Panc1 (cell line): ENCODE measurements around the gene RBM4. TPM values are rescaled to one million over a fixed set of nuclear protein-coding genes. Genes with fewer than 3 reads are reported as not detected.
"Not testable (repeated sequence)": the region's sequence is repeated elsewhere in the genome, so short reads cannot be mapped to it uniquely, and the experiment has no call there.

Source experiments
- ATAC-seq: fragments of 200-7000 bp; cut with Tn5 transposase; 2 replicates; pipeline ENCODE4 v1.9.1; 2020; ENCODE audit warnings: mild to moderate bottlenecking, moderate library complexity
- Bru-seq: library from RNA; stranded (reverse); fragments of 400-500 nt; gene quantifications from one replicate; lab custom pipeline; 2021; lab: Mats Ljungman, UMichigan
- BruChase-seq, 2 experiments: library from RNA; stranded (reverse); fragments of 400-500 nt; gene quantifications; one replicate each; lab custom pipeline; 2021; lab: Mats Ljungman, UMichigan
- BruUV-seq: library from RNA; stranded (reverse); fragments of 400-500 nt; replicated peaks from 2 replicates; lab custom pipeline; 2021; lab: Mats Ljungman, UMichigan
- CTCF ChIA-PET: fragments of 300-600 bp; sonication (Branson Sonifier 250); formaldehyde crosslinking; loops from one replicate; lab custom pipeline; 2022; ENCODE audit warnings: antibody characterized with exemption; lab: Charles Lee
- POLR2A ChIA-PET: fragments of 300-600 bp; sonication (Branson Sonifier 250); formaldehyde crosslinking; loops from one replicate; lab custom pipeline; 2022; ENCODE audit warnings: antibody characterized with exemption; lab: Charles Lee
- DNase-seq: peaks from one replicate; pipeline ENCODE4 v3.0.0-alpha.2; 2010; ENCODE audit warnings: low read depth, low spot score
- H3K27ac ChIP-seq: 2 replicates; pipeline ENCODE4 v1.5.1; 2011; ENCODE audit warnings: mild to moderate bottlenecking, low read length, inconsistent platforms
- H3K27me3 ChIP-seq: fragments of 200-500 bp; sonication (Bioruptor generic); 2 replicates; pipeline ENCODE4 v1.6.0; 2014; ENCODE audit warnings: low read length, inconsistent platforms; ENCODE audit not compliant: control insufficient read depth, insufficient read depth
- H3K36me3 ChIP-seq: fragments of 200-500 bp; sonication (Bioruptor generic); 2 replicates; pipeline ENCODE4 v1.5.1; 2014; ENCODE audit warnings: inconsistent platforms, mild to moderate bottlenecking, low read length, moderate library complexity; ENCODE audit not compliant: control insufficient read depth, insufficient read depth
- H3K4me1 ChIP-seq: 2 replicates; pipeline ENCODE4 v1.5.1; 2011; ENCODE audit warnings: inconsistent platforms, mild to moderate bottlenecking, low read length, moderate library complexity; ENCODE audit not compliant: control insufficient read depth, insufficient read depth
- H3K4me3 ChIP-seq, 2 experiments: 2 replicates each; pipeline ENCODE4 v1.5.1; 2011 to 2012; ENCODE audit warnings: low read depth in 2 of 2, low read length in 2 of 2, mild to moderate bottlenecking in 2 of 2, inconsistent platforms in 1 of 2, moderate library complexity in 1 of 2
- H3K9me3 ChIP-seq: fragments of 200-500 bp; sonication (Bioruptor generic); 2 replicates; pipeline ENCODE4 v1.5.1; 2014; ENCODE audit warnings: low read depth, mild to moderate bottlenecking, inconsistent platforms, low read length, moderate library complexity; ENCODE audit not compliant: control insufficient read depth, insufficient read depth
- CTCF ChIP-seq: fragments of 450-650 bp; IDR thresholded peaks from 2 replicates; pipeline ENCODE4 v1.5.1; 2017; ENCODE audit warnings: mild to moderate bottlenecking
- POLR2AphosphoS5 ChIP-seq: IDR thresholded peaks from 2 replicates; pipeline ENCODE4 v1.6.1; 2012; ENCODE audit warnings: mild to moderate bottlenecking, low read depth, low read length, moderate library complexity
- SIN3A ChIP-seq: IDR thresholded peaks from 2 replicates; pipeline ENCODE4 v1.6.1; 2012; ENCODE audit warnings: low read depth, mild to moderate bottlenecking, low read length, moderate library complexity, borderline replicate concordance; ENCODE audit not compliant: insufficient read depth
- TCF7L2 ChIP-seq: IDR thresholded peaks from 2 replicates; pipeline ENCODE4 v1.6.1; 2011; ENCODE audit warnings: mild to moderate bottlenecking, low read depth, low read length, inconsistent platforms
- in situ Hi-C: cut with HindIII; loops from 2 replicates; pipeline ENCODE4 v1.10.0; 2016; ENCODE audit warnings: low sequenced_read_pairs, low pct_unique_long_range_greater_than_20kb
- intact Hi-C: fragments of 100-400 bp; cut with micrococcal nuclease; formaldehyde crosslinking; loops from one replicate; pipeline ENCODE4 v1.10.0; 2022; ENCODE audit not compliant: unreplicated experiment
- long read RNA-seq: library from polyadenylated mRNA; unstranded; transcript quantifications from one replicate; pipeline ENCODE4 v2.0.0, GENCODE V29; 2021; ENCODE audit not compliant: unreplicated experiment
- polyA plus RNA-seq: library from polyadenylated mRNA; unstranded; fragments of >200 nt; gene quantifications from one replicate; pipeline ENCODE4 v1.2.1, GENCODE V29; 2012; ENCODE audit warnings: missing spikeins; ENCODE audit not compliant: insufficient read length
- total RNA-seq: library from RNA; stranded (reverse); gene quantifications from one replicate; pipeline ENCODE4 v1.2.1, GENCODE V29; 2021; ENCODE audit not compliant: unreplicated experiment
- TF ChIP-seq, protein P1 (sequence below), 2 experiments: IDR thresholded peaks; 2 replicates each; pipeline ENCODE4 v1.6.1; 2011 to 2012; ENCODE audit warnings: low read depth in 2 of 2, control low read depth in 1 of 2, low read length in 1 of 2, mild to moderate bottlenecking in 1 of 2, moderate library complexity in 1 of 2; ENCODE audit not compliant: insufficient read depth in 1 of 2

RBM4 gene
- total RNA-seq, result 195 TPM
- polyA plus RNA-seq, result 186 TPM
- Bru-seq, nascent RNA, result percentile 98 among the genes with signal in this experiment
- BruChase-seq, experiment 1, labeled RNA remaining after a 2-hour chase, result percentile 99 among the genes with signal in this experiment
- percentile 97 among the genes with signal in this experiment for BruChase-seq, experiment 2, labeled RNA remaining after a 6-hour chase
- long read RNA-seq, transcript RBM4-203 (3 exons, 921 nt), result minor isoform, 17 of 183 reads
- long read RNA-seq, transcript RBM4-204 (4 exons, 1,763 nt), result minor isoform, 9 of 183 reads
- long read RNA-seq, transcript RBM4-205 (3 exons, 2,321 nt), result minor isoform, 6 of 183 reads
- long read RNA-seq, transcript RBM4-201 (4 exons, 1,694 nt), result major isoform, 74 of 183 reads
- long read RNA-seq, partial matches to known transcripts, result 11 of 183 reads
- long read RNA-seq, other reads (novel, unspliced or antisense), result 50 of 183 reads

DNA sequence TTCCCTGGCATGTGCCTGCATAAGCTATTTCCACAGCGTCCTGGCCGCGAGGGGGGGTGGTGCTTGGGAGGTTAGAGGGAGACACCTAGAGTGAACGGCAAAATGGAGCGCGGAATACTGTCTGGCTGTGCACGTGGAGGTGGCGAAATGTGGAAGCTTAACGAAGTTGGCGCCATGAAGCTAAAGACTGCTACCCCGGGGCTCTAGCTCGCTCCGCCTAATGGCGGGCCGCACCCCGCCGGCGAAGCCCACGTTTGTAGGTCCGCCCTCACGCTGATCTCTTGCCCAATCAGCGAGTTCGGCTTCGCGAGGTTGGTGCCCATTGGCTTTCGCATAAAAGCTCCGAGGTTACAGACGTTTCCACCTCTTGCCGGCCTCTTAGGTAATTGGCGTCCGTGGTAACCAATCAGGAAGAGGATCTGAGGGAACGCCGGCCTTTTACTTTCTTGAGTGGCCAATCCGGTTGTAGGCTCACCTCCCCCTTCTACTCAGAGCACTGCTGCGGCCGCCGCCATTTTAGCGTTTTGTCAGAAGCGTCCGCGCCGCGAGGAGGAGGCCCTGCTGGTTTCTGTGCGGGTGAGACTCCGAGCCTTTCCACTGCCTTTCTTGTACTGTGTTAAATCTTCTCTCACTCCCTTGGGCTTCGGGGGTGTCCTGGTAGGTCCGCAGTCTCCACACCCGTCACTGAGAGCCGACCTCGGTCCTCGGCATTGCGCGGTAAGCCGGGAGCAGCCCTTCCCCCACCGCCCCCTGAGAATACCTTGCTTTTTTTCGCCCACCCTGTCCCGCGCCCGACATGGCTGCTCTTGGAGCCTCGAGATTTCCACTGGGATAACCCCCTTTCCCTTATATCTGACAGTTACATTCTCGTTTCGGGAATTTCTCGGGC lies at the start of gene RBM4:
Gene RBM4 (plus strand): TSS at position 527 of the 889 bp plus-strand sequence. CDS start 1,009 bp downstream, outside the sequence.
- peak within 1 kb of the TSS; percentile 91 to 93 for H3K4me3 ChIP-seq
- in situ Hi-C loops (no loop called here), intact Hi-C loops (no loop called here)
- peaks cover 34% of the 10 kb centered on the region for H3K36me3 ChIP-seq
- H3K27ac ChIP-seq, result peak within 1 kb of the TSS; percentile 97
- ChIA-PET CTCF (interaction anchor here (0.6 to 1.2 kb wide), 2 partner anchors 15 to 38 kb away, joined by 3 read pairs; no protein-coding TSS in a partner anchor), POLR2A (interaction anchor here (0.6 to 3.6 kb wide), 7 partner anchors 19 to 361 kb away, joined by 3 to 14 read pairs (median 7); partner anchors contain the start of gene RBM14)
- BruUV-seq, result no TSS peak
- DNase-seq (peak; percentile 99), ATAC-seq (peak; percentile 96)
- TF ChIP-seq CTCF (no peak), TCF7L2 (peak; percentile 74), POLR2AphosphoS5 (peak; percentile 99), SIN3A (peak; percentile 79)
- TF ChIP-seq, protein P1, sequence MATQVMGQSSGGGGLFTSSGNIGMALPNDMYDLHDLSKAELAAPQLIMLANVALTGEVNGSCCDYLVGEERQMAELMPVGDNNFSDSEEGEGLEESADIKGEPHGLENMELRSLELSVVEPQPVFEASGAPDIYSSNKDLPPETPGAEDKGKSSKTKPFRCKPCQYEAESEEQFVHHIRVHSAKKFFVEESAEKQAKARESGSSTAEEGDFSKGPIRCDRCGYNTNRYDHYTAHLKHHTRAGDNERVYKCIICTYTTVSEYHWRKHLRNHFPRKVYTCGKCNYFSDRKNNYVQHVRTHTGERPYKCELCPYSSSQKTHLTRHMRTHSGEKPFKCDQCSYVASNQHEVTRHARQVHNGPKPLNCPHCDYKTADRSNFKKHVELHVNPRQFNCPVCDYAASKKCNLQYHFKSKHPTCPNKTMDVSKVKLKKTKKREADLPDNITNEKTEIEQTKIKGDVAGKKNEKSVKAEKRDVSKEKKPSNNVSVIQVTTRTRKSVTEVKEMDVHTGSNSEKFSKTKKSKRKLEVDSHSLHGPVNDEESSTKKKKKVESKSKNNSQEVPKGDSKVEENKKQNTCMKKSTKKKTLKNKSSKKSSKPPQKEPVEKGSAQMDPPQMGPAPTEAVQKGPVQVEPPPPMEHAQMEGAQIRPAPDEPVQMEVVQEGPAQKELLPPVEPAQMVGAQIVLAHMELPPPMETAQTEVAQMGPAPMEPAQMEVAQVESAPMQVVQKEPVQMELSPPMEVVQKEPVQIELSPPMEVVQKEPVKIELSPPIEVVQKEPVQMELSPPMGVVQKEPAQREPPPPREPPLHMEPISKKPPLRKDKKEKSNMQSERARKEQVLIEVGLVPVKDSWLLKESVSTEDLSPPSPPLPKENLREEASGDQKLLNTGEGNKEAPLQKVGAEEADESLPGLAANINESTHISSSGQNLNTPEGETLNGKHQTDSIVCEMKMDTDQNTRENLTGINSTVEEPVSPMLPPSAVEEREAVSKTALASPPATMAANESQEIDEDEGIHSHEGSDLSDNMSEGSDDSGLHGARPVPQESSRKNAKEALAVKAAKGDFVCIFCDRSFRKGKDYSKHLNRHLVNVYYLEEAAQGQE (IDR thresholded peaks at IDR 0.05; ENCODE audit: insufficient read depth in 1 of 2, low read depth in 2 of 2, low read length in 1 of 2), result no peak; a peak in 1 of 4 replicates
- H3K9me3 ChIP-seq, result no peaks in the 10 kb centered on the region
- no peaks in the 10 kb centered on the region for H3K27me3 ChIP-seq
- H3K4me1 ChIP-seq, result peaks cover 47% of the 10 kb centered on the region

DNA sequence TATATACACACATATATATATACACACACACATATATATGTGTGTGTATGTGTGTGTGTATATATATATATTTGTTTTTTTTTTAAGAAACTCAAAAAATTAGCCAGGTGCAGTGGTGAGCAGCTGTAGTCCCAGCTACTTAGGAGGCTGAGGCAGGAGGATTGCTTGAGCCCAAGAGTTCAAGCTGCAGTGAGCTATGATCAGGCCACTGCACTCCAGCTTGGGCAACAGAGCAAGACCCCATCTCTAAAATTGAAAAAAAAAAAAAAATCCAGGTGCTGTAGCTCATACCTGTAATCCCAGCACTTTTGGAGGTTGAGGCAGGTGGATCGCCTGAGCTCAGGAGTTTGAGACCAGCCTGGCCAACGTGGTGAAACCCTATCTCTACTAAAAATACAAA lies 49.2 kb upstream of the RBM4 start:
- not testable (repeated sequence) for H3K36me3 ChIP-seq
- POLR2A ChIA-PET, result interaction anchor here (0.6 to 0.7 kb wide), 2 partner anchors 35 to 50 kb away, joined by 4 to 8 read pairs; no protein-coding TSS in a partner anchor

More for the DNA sequence above, 49.2 kb upstream of the RBM4 start:
- DNase-seq, BruUV-seq, CTCF ChIA-PET, intact Hi-C loops, ATAC-seq, H3K27ac ChIP-seq, in situ Hi-C loops, H3K9me3 ChIP-seq, H3K4me1 ChIP-seq, H3K4me3 ChIP-seq, H3K27me3 ChIP-seq: not testable (repeated sequence)
